Measurements from ENCODE around the gene BEST3.

Gene BEST3

GRCh38 chr12:69698769-69699540 lies at the start of gene BEST3:
BEST3 (minus strand) TSS chr12:69699303; CDS start chr12:69697798, 1,505 bp downstream.
- DNase-seq, result peak; percentile 90

- DNase-seq, result no peak
These were observed 45.0 kb upstream of the BEST3 start for GRCh38 chr12:69744109-69744508.

GRCh38 chr12:69739287-69740191 lies 40.4 kb upstream of the BEST3 start:
- peak; percentile 78 for DNase-seq

GRCh38 chr12:69738351-69739286 lies 39.5 kb upstream of the BEST3 start, which contains the start of gene RAB3IP:
RAB3IP (plus strand) TSS chr12:69738860; CDS start chr12:69755409, 16,549 bp downstream.
- DNase-seq, result peak; percentile 88

- no peak for DNase-seq
These were observed 34.5 kb upstream of the BEST3 start for GRCh38 chr12:69733638-69734037.

GRCh38 chr12:69732088-69732487 lies 33.0 kb upstream of the BEST3 start:
- DNase-seq, result no peak

GRCh38 chr12:69726922-69727321 lies 27.8 kb upstream of the BEST3 start:
- DNase-seq, result no peak

- no peak for DNase-seq
These were observed 21.6 kb upstream of the BEST3 start for GRCh38 chr12:69720750-69721149.

GRCh38 chr12:69719336-69720316 lies 20.5 kb upstream of the BEST3 start:
- DNase-seq, result no peak

- DNase-seq, result no peak
These were observed 15.4 kb upstream of the BEST3 start for GRCh38 chr12:69714542-69714941.

GRCh38 chr12:69712826-69713225 lies 13.7 kb upstream of the BEST3 start:
- no peak for DNase-seq

GRCh38 chr12:69708649-69709048 lies 9.5 kb upstream of the BEST3 start:
- no peak for DNase-seq

GRCh38 chr12:69704357-69704756 lies 5.3 kb upstream of the BEST3 start:
- no peak for DNase-seq

- no peak for DNase-seq
These were observed 4.1 kb upstream of the BEST3 start for GRCh38 chr12:69703146-69703642.

- DNase-seq, result peak; percentile 10
These were observed 2.7 kb upstream of the BEST3 start for GRCh38 chr12:69701826-69702225.

GRCh38 chr12:69698054-69698453 lies 1.0 kb downstream of the BEST3 start:
- no peak for DNase-seq

GRCh38 chr12:69694123-69694522 lies 5.0 kb downstream of the BEST3 start:
- no peak for DNase-seq

- no peak for DNase-seq
These were observed 9.5 kb downstream of the BEST3 start for GRCh38 chr12:69689638-69690037.

GRCh38 chr12:69688471-69689427 lies 10.4 kb downstream of the BEST3 start:
- no peak for DNase-seq

GRCh38 chr12:69688021-69688420 lies 11.1 kb downstream of the BEST3 start:
- no peak for DNase-seq

Data from NCI-H146 (cell line).